K562 (cell line): ENCODE measurements around the gene STK26. TPM values are rescaled to one million over a fixed set of nuclear protein-coding genes. Genes with fewer than 3 reads are reported as not detected.

Experiments
- ATAC-seq: fragments of 200-7000 bp; cut with Tn5 transposase; 3 replicates; pipeline ENCODE4 v1.9.1; 2020; ENCODE audit warnings: moderate library complexity
- BruUV-seq: library from RNA; stranded (reverse); fragments of 400-500 nt; replicated peaks from 2 replicates; lab custom pipeline; 2021; lab: Mats Ljungman, UMichigan
- CTCF ChIA-PET: fragments of 300-600 bp; formaldehyde crosslinking; extraction: SDS; loops from one replicate; lab custom pipeline; 2021; ENCODE audit warnings: low intra/inter-chr PET ratio; lab: Yijun Ruan, JAX
- POLR2A ChIA-PET: fragments of 300-600, 350-650 bp; sonication (Branson Sonifier 250); formaldehyde crosslinking; extraction: SDS; loops from one replicate; lab custom pipeline; 2021; ENCODE audit warnings: antibody characterized with exemption, inconsistent platforms; lab: Yijun Ruan, JAX
- DNase-seq, 4 experiments: peaks; one replicate each; pipeline versions ENCODE4 v3.0.0 to v3.0.0-alpha.2; 2011 to 2018; ENCODE audit warnings: low spot score in 3 of 4, mixed read lengths in 3 of 4; ENCODE audit errors: extremely low read depth in 1 of 4
- FAIRE-seq: peaks from 2 replicates; lab custom pipeline; 2011; peaks lifted over from hg19 to GRCh38; lab: Jason Lieb, UNC
- H2AFZ ChIP-seq: 2 replicates; pipeline ENCODE4 v1.6.0; 2011; ENCODE audit warnings: low read depth, low read length, control low read depth, inconsistent platforms
- H3K27ac ChIP-seq: fragments of 200-600 bp; 3 replicates; pipeline ENCODE4 v1.8.0; 2011; ENCODE audit warnings: low read depth, mild to moderate bottlenecking, control low read depth, inconsistent platforms, low read length, moderate library complexity, mixed read lengths; ENCODE audit errors: extremely low read depth
- H3K27me3 ChIP-seq, 2 experiments: fragments of 300-600 bp in 1 of 2; 2 replicates in 1 of 2; 3 replicates in 1 of 2; pipeline versions ENCODE4 v1.6.0 to v1.8.0; 2011; ENCODE audit warnings: inconsistent platforms in 2 of 2, low read length in 2 of 2, mild to moderate bottlenecking in 1 of 2, mixed read lengths in 1 of 2, moderate library complexity in 1 of 2; ENCODE audit not compliant: control insufficient read depth in 2 of 2, insufficient read depth in 2 of 2
- H3K36me3 ChIP-seq: fragments of 300-600 bp; 3 replicates; pipeline ENCODE4 v1.8.0; 2011; ENCODE audit warnings: mild to moderate bottlenecking, low read length, inconsistent platforms; ENCODE audit not compliant: control insufficient read depth, insufficient read depth
- H3K4me1 ChIP-seq, 2 experiments: fragments of 200-600 bp in 1 of 2; replicated peaks in 1 of 2; 2 replicates in 1 of 2; 3 replicates in 1 of 2; pipeline versions ENCODE4 v1.5.1 to v1.8.0; 2011; ENCODE audit warnings: inconsistent platforms in 2 of 2, low read length in 2 of 2, mild to moderate bottlenecking in 1 of 2, mixed read lengths in 1 of 2, moderate library complexity in 1 of 2; ENCODE audit not compliant: control insufficient read depth in 2 of 2, insufficient read depth in 2 of 2
- H3K4me2 ChIP-seq: 2 replicates; pipeline ENCODE4 v1.6.1; 2011; ENCODE audit warnings: low read length, control low read depth, inconsistent platforms, mixed read lengths; ENCODE audit not compliant: insufficient read depth
- H3K4me3 ChIP-seq: fragments of 200-600 bp; sonication (generic), shearing (Covaris generic); 2 replicates; pipeline ENCODE4 v1.5.1; 2016; ENCODE audit warnings: control low read depth, inconsistent platforms
- H3K79me2 ChIP-seq: fragments of 200-600 bp; 3 replicates; pipeline ENCODE4 v1.8.0; 2011; ENCODE audit warnings: low read length, inconsistent platforms; ENCODE audit not compliant: control insufficient read depth, insufficient read depth
- H3K9ac ChIP-seq, 2 experiments: 2 replicates each; pipeline versions ENCODE4 v1.6.0 to v1.6.1; 2011; ENCODE audit warnings: low read depth in 2 of 2, low read length in 2 of 2, control low read depth in 1 of 2, inconsistent platforms in 1 of 2, mild to moderate bottlenecking in 1 of 2, mixed read lengths in 1 of 2; ENCODE audit not compliant: insufficient read depth in 1 of 2
- H3K9me1 ChIP-seq: one replicate; pipeline ENCODE4 v1.6.0; 2011; ENCODE audit warnings: inconsistent platforms, mild to moderate bottlenecking, low read length, moderate library complexity; ENCODE audit not compliant: control insufficient read depth, insufficient read depth
- H3K9me3 ChIP-seq: replicated peaks from 2 replicates; pipeline ENCODE4 v1.5.1; 2011; ENCODE audit warnings: low read depth, low read length, inconsistent platforms; ENCODE audit not compliant: control insufficient read depth, insufficient read depth
- H4K20me1 ChIP-seq: replicated peaks from 2 replicates; pipeline ENCODE4 v1.6.1; 2011; ENCODE audit warnings: low read length, inconsistent platforms, mixed read lengths; ENCODE audit not compliant: control insufficient read depth, insufficient read depth
- CBFA2T3 ChIP-seq: fragments of 450-650 bp; IDR thresholded peaks from 2 replicates; pipeline ENCODE4 v1.6.1; 2017
- CHD7 ChIP-seq: fragments of 200-600 bp; sonication (generic); IDR thresholded peaks from one replicate; pipeline ENCODE4 v1.6.1; 2012; ENCODE audit warnings: mild to moderate bottlenecking, low read depth, low read length, inconsistent platforms
- EHMT2 ChIP-seq: fragments of 450-650 bp; IDR thresholded peaks from 2 replicates; pipeline ENCODE4 v1.6.1; 2018; ENCODE audit warnings: antibody characterized with exemption
- MTA3 ChIP-seq: fragments of 450-650 bp; formaldehyde crosslinking; IDR thresholded peaks from 2 replicates; pipeline ENCODE4 v1.6.1; 2017; ENCODE audit warnings: mild to moderate bottlenecking, borderline replicate concordance
- ZNF23 ChIP-seq: fragments of 250-450 bp; sonication (Bioruptor Pico); IDR thresholded peaks from 2 replicates; pipeline ENCODE4 v1.4.0; 2020; ENCODE audit warnings: mild to moderate bottlenecking
- WGBS: fragments of 100-300 bp; shearing (Covaris generic); methylation state at CpG from one replicate; pipeline ENCODE4 v1.1.6; 2016; ENCODE audit warnings: low coverage, mixed read lengths; ENCODE audit not compliant: insufficient coverage; ENCODE audit errors: missing lambda C conversion rate; 5-methylcytosine and 5-hydroxymethylcytosine counted together
- in situ Hi-C: fragments of 300-500 bp; cut with MboI; formaldehyde crosslinking; loops from 4 replicates; pipeline ENCODE4 v1.15.0; 2018; ENCODE audit warnings: inconsistent platforms, mixed read lengths
- intact Hi-C: fragments of 100-400 bp; cut with micrococcal nuclease; formaldehyde crosslinking; loops from 2 replicates; pipeline ENCODE4 v1.14.2; 2022
- polyA plus RNA-seq, 8 experiments: library from polyadenylated mRNA; depleted of rRNA in 4 of 8; stranded (reverse) in 5 of 8; unstranded in 3 of 8; fragments of >200 nt; fragmentation: Nextera tagmentation in 2 of 8; fragmentation: Illumina TruSeq in 1 of 8; extraction: Ambion mirVana in 2 of 8; extraction: Trizol in 1 of 8; gene quantifications; 2 replicates each; pipeline versions ENCODE4 v1.2.1 to v1.2.3, GENCODE V29; 2011 to 2014; ENCODE audit warnings: inconsistent platforms in 1 of 8, missing spikeins in 1 of 8
- total RNA-seq, 7 experiments: library from RNA; depleted of rRNA in 6 of 7; stranded (reverse); fragments of >200 nt in 6 of 7; fragmentation: Illumina TruSeq in 2 of 7; extraction: Trizol in 2 of 7; gene quantifications; 2 replicates each; pipeline versions ENCODE4 v1.2.1 to v1.2.3, GENCODE V29; 2011 to 2021; ENCODE audit warnings: low replicate concordance in 1 of 7

Gene STK26
- total and polyA plus RNA-seq, 9 of the 15 experiments (the other 6 are each of a cell fraction or from before 2014, with no cell fraction given): 28.1 to 72.9 (median 50.1) TPM

GRCh38 chrX:132101206-132101605 is 78.1 kb downstream of the STK26 start:
- no peaks in the 10 kb centered on the region for H3K4me1 ChIP-seq
- no peak overlapping the region for H3K4me3 ChIP-seq
- 0% methylated on average over 2 of the region's 4 CpGs for WGBS
- no peak overlapping the region for H2AFZ ChIP-seq
- TF ChIP-seq CBFA2T3: 0 out of 2 replicates have a peak, but pooled peaks have one; percentile 6
- no peak for TF ChIP-seq MTA3
- H3K9me3 ChIP-seq: no peaks in the 10 kb centered on the region
- POLR2A ChIA-PET: interaction anchor here (0.5 to 1.2 kb wide), 2 partner anchors 9 to 1577 kb away, joined by 3 read pairs; no protein-coding TSS in a partner anchor
- no peak overlapping the region for H3K9ac ChIP-seq
- H3K27me3 ChIP-seq: peaks cover 0 to 4% of the 10 kb centered on the region in 2 experiments; a peak in 2 of 5 replicates
- CTCF ChIA-PET: no interaction called here
- DNase-seq (no peak), FAIRE-seq (no peak), ATAC-seq (no peak; the same call in 2 of the 3 replicates)
- intact Hi-C loops (no loop called here), in situ Hi-C loops (no loop called here)
- no peaks in the 10 kb centered on the region for H4K20me1 ChIP-seq
- BruUV-seq: no TSS peak
- no peaks in the 10 kb centered on the region for H3K79me2 ChIP-seq
- no peak overlapping the region for H3K27ac ChIP-seq
- no peaks in the 10 kb centered on the region for H3K36me3 ChIP-seq
- H3K4me2 ChIP-seq: no peak overlapping the region
- H3K9me1 ChIP-seq: no peaks in the 10 kb centered on the region

GRCh38 chrX:132101799-132102198 is 78.7 kb downstream of the STK26 start:
- Histone ChIP-seq H4K20me1 (no peaks in the 10 kb centered on the region), H3K4me1 (no peaks in the 10 kb centered on the region), H2AFZ (no peak overlapping the region), H3K9me1 (no peaks in the 10 kb centered on the region), H3K4me2 (no peak overlapping the region), H3K9me3 (no peaks in the 10 kb centered on the region), H3K79me2 (no peaks in the 10 kb centered on the region), H3K27ac (no peak overlapping the region), H3K4me3 (no peak overlapping the region), H3K27me3 (peaks cover 0 to 4% of the 10 kb centered on the region in 2 experiments; a peak in 2 of 5 replicates), H3K36me3 (no peaks in the 10 kb centered on the region), H3K9ac (no peak overlapping the region)
- intact Hi-C loops: no loop called here
- no peak for DNase-seq
- in situ Hi-C loops: no loop called here
- no peak for FAIRE-seq
- ATAC-seq: no peak
- ChIA-PET CTCF (no interaction called here), POLR2A (interaction anchor here (0.8 to 1.2 kb wide), 2 partner anchors 9 kb away, joined by 3 to 4 read pairs; no protein-coding TSS in a partner anchor)
- 4% methylated on average over 7 of the region's 9 CpGs for WGBS
- no TSS peak for BruUV-seq
- TF ChIP-seq ZNF23 (CRISPR knock-in tag): no peak
- TF ChIP-seq EHMT2: no peak
- TF ChIP-seq CHD7: no peak
